ENCODE measurements around the gene NAMPT.

- TF ChIP-seq EZH2 (IDR thresholded peaks at IDR 0.05; ENCODE audit: insufficient read depth, poor library complexity, severe bottlenecking) (no peak), EZH2phosphoT487 (IDR thresholded peaks at IDR 0.05; ENCODE audit: insufficient read depth, low read depth) (no peak)
Observed at GRCh38 chr7:106222545-106222944, 62.2 kb downstream of the NAMPT start.

Measured in GM23248 (cell line).